Brain microvascular endothelial cell (primary cell): ENCODE measurements around the gene DDOST.

Experiments
- DNase-seq: peaks from one replicate; pipeline ENCODE4 v3.0.0-alpha.2; 2020
- H3K27ac ChIP-seq: fragments of 250-450 bp; sonication (Bioruptor Pico); 2 replicates; pipeline ENCODE4 v1.5.1; 2020; ENCODE audit warnings: mild to moderate bottlenecking, moderate library complexity
- H3K27me3 ChIP-seq: fragments of 250-450 bp; sonication (Bioruptor Pico); replicated peaks from 2 replicates; pipeline ENCODE4 v1.5.1; 2020; ENCODE audit warnings: mild to moderate bottlenecking
- H3K36me3 ChIP-seq: fragments of 250-450 bp; sonication (Bioruptor Pico); replicated peaks from 2 replicates; pipeline ENCODE4 v1.5.1; 2020; ENCODE audit warnings: mild to moderate bottlenecking
- H3K4me3 ChIP-seq: 2 replicates; pipeline ENCODE4 v1.5.1; 2011; ENCODE audit warnings: low read depth, mild to moderate bottlenecking, control low read depth, low read length, moderate library complexity
- in situ Hi-C: cut with HindIII; loops from 2 replicates; pipeline ENCODE4 v1.10.0; 2017; ENCODE audit warnings: low sequenced_read_pairs, low pct_ligation_motif_present
- TF ChIP-seq, protein P1 (sequence below): IDR thresholded peaks from 2 replicates; pipeline ENCODE4 v1.5.1; 2011; ENCODE audit warnings: low read depth, mild to moderate bottlenecking, moderate library complexity, low read length, control low read depth, inconsistent platforms; ENCODE audit errors: missing control alignments

The DDOST gene

DNA sequence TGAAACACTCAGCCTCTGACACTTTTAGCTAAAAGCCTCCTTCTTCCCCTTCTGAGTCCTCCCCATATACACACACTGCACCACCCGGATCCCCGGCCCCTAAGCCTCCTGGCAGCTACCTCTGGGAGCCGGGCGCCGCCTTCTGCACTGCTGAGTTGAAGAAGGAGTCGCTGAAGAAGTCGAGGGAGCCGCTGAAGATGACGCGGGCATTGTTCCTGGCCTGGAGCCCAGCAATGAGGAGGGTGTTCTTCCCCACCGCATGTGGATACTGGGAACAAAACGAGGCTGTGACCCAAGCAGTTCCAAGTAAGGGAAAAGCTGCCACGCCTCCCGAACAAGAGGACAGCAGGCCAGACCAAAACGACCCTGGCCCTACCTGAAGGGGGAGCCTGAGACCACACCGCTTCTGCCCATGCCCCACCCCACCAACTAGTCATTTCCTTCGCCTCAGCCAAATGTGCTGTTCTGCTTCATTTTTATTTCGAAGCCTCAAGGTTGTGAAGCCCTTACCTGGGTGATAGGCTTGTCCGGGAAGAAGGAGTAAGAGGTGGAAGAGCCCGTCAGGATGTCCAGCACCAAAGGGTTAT is 7.0 kb downstream of the DDOST start:
- H3K27me3 ChIP-seq: no peaks in the 10 kb centered on the region
- H3K27ac ChIP-seq: no peak overlapping the region
- DNase-seq: no peak
- TF ChIP-seq, protein P1, sequence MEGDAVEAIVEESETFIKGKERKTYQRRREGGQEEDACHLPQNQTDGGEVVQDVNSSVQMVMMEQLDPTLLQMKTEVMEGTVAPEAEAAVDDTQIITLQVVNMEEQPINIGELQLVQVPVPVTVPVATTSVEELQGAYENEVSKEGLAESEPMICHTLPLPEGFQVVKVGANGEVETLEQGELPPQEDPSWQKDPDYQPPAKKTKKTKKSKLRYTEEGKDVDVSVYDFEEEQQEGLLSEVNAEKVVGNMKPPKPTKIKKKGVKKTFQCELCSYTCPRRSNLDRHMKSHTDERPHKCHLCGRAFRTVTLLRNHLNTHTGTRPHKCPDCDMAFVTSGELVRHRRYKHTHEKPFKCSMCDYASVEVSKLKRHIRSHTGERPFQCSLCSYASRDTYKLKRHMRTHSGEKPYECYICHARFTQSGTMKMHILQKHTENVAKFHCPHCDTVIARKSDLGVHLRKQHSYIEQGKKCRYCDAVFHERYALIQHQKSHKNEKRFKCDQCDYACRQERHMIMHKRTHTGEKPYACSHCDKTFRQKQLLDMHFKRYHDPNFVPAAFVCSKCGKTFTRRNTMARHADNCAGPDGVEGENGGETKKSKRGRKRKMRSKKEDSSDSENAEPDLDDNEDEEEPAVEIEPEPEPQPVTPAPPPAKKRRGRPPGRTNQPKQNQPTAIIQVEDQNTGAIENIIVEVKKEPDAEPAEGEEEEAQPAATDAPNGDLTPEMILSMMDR: no peak
- H3K36me3 ChIP-seq: peaks cover 65% of the 10 kb centered on the region
- in situ Hi-C loops: no loop called here
- no peak overlapping the region for H3K4me3 ChIP-seq

DNA sequence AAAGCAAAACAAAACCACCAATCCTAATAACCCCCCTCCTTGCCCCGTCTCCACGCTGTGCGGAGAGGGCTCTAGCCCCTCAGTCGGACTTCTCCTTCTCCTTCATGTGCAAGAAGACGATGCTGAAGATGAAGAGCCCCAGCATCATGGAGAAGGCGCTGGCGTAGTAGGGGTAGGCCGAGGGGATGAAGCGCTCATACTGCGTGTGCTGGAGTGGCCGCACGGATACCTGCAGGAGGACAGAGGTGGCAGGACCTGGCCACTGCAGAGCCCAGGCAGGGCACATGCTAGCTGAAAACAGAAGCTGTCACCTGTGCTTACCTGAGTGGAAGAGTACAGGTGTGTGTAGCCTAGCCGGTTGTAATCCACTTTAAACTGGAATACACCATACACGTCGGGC is 8.9 kb downstream of the DDOST start:
- TF ChIP-seq, protein P1: no peak
- Histone ChIP-seq H3K27me3 (no peaks in the 10 kb centered on the region), H3K36me3 (peaks cover 74% of the 10 kb centered on the region), H3K27ac (no peak overlapping the region), H3K4me3 (no peak overlapping the region)
- in situ Hi-C loops: no loop called here
- DNase-seq: no peak

DNA sequence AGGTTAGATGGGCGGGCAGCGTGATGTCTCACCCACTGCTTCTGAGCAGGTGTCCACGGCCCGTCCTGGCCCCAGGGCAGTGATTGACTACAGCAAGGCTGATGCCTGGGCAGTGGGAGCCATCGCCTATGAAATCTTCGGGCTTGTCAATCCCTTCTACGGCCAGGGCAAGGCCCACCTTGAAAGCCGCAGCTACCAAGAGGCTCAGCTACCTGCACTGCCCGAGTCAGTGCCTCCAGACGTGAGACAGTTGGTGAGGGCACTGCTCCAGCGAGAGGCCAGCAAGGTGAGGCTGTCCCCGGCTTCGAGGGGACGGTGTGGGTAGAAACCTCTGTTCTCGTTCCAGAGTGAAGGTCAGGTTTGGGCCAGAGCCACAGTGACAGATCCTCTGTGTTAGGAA is 12.2 kb downstream of the DDOST start:
- TF ChIP-seq, protein P1: no peak
- Histone ChIP-seq H3K36me3 (peaks cover 63% of the 10 kb centered on the region), H3K27me3 (no peaks in the 10 kb centered on the region), H3K27ac (no peak overlapping the region), H3K4me3 (no peak overlapping the region)
- no peak for DNase-seq
- in situ Hi-C loops: no loop called here

DNA sequence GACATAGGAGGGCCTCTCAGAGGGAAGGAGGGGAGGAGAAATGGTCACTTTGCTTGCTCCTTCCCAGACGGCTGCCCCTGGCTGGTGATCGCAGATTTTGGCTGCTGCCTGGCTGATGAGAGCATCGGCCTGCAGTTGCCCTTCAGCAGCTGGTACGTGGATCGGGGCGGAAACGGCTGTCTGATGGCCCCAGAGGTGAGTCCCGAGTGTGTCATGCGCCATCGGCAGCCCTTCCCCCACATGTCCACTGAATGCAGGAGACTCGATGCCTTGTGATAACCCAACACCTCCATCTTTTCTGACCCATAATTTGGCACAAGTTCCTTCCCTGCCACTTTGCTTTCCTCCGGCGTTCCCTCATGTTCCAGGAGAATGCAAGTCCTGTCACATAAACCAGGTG is 12.7 kb downstream of the DDOST start:
- Histone ChIP-seq H3K4me3 (no peak overlapping the region), H3K36me3 (peaks cover 59% of the 10 kb centered on the region), H3K27me3 (no peaks in the 10 kb centered on the region), H3K27ac (no peak overlapping the region)
- in situ Hi-C loops: no loop called here
- TF ChIP-seq, protein P1: no peak
- no peak for DNase-seq

DNA sequence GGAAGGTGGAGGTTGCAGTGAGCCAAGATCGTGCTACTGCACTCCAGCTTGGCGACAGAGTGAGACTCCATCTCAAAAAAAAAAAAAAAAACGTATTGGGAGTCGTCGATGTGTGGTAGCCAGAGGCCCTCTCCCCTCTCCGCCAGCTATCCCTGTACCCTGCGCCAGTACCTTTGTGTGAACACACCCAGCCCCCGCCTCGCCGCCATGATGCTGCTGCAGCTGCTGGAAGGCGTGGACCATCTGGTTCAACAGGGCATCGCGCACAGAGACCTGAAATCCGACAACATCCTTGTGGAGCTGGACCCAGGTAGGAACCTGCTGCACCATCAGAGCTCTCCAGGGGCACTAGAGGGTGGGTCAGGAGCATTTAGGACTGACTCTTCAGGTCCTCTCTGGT is 15.8 kb downstream of the DDOST start:
- in situ Hi-C loops: no loop called here
- Histone ChIP-seq H3K27ac (no peak overlapping the region), H3K36me3 (peaks cover 47% of the 10 kb centered on the region), H3K27me3 (no peaks in the 10 kb centered on the region), H3K4me3 (no peak overlapping the region)
- TF ChIP-seq, protein P1: no peak
- no peak for DNase-seq

DNA sequence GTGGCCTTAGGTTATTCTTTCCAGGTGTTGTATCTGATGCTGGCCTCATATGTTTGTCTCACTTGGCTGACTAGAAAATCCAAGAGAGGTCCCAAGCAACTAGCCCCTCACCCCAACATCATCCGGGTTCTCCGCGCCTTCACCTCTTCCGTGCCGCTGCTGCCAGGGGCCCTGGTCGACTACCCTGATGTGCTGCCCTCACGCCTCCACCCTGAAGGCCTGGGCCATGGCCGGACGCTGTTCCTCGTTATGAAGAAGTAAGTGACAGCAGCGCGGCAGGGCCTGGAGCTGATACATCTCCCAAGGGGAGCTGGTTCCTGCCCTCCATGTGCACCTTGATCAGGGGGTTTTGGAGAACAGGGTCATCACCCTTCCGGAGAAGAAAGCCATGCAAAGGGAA is 16.8 kb downstream of the DDOST start:
- DNase-seq: no peak

More for the DNA sequence above, 16.8 kb downstream of the DDOST start:
- H3K27ac ChIP-seq: no peak overlapping the region
- in situ Hi-C loops: no loop called here
- peaks cover 46% of the 10 kb centered on the region for H3K36me3 ChIP-seq
- H3K27me3 ChIP-seq: no peaks in the 10 kb centered on the region
- TF ChIP-seq, protein P1: no peak
- H3K4me3 ChIP-seq: no peak overlapping the region
